Gastrocnemius medialis (tissue), 4 donors: Measurements from ENCODE around the gene ISL2.

Experiments used
- POLR2A ChIP-seq, 2 donors: fragments of 450-650 bp; IDR thresholded peaks; one replicate each; pipeline ENCODE4 v1.6.1; 2017; ENCODE audit warnings: antibody characterized with exemption in 2 of 2, mild to moderate bottlenecking in 2 of 2, moderate library complexity in 2 of 2
- TF ChIP-seq, protein P1 (sequence below), 5 experiments: fragments of 450-650 bp in 3 of 5; fragments of 200-600 bp in 2 of 5; sonication (generic) in 2 of 5; IDR thresholded peaks in 4 of 5; conservative IDR thresholded peaks in 1 of 5; 1 replicate in 4 of 5; 2 replicates in 1 of 5; pipeline ENCODE4 v1.5.1; 2016 to 2019; ENCODE audit warnings: antibody characterized with exemption in 5 of 5, mild to moderate bottlenecking in 3 of 5, moderate library complexity in 3 of 5

DNA sequence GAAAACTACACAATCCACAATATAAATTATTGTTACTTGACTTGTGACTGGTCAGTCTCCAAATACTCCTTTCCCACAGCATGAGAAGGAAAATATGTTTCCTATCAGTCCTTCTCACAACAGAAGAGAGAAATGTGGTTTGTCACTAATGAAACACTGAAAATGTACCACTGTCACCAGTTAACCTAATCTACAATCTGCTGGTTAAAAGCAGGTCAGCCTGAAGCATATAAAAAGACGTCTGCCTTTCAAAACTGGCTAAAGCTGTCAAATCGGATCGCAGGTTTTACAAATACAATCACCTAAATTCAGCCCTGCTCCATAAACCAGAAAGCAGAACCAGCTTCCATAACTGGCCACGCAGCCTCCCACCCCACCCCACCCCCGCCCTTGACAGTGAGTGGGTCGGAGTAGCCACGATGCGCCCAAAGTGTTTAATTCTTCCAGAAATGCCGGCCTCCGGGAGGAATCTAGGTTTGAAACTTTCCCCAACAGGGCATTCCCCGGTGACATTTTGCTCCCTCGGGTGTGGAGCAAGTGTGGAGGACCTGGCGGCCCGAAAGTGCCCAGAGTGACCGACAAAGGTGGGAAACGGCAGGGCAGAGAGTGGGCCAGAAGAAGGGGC lies 26.0 kb upstream of the ISL2 start:
- TF ChIP-seq, protein P1, sequence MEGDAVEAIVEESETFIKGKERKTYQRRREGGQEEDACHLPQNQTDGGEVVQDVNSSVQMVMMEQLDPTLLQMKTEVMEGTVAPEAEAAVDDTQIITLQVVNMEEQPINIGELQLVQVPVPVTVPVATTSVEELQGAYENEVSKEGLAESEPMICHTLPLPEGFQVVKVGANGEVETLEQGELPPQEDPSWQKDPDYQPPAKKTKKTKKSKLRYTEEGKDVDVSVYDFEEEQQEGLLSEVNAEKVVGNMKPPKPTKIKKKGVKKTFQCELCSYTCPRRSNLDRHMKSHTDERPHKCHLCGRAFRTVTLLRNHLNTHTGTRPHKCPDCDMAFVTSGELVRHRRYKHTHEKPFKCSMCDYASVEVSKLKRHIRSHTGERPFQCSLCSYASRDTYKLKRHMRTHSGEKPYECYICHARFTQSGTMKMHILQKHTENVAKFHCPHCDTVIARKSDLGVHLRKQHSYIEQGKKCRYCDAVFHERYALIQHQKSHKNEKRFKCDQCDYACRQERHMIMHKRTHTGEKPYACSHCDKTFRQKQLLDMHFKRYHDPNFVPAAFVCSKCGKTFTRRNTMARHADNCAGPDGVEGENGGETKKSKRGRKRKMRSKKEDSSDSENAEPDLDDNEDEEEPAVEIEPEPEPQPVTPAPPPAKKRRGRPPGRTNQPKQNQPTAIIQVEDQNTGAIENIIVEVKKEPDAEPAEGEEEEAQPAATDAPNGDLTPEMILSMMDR (IDR thresholded peaks at IDR 0.05 in 4 of 5, conservative IDR thresholded peaks at IDR 0.05 in 1 of 5), result no peak
- TF ChIP-seq POLR2A (IDR thresholded peaks at IDR 0.05), result no peak
